ENCODE results near the gene EVC. TPM values are rescaled to one million over a fixed set of nuclear protein-coding genes. Genes with fewer than 3 reads are reported as not detected.
"Not testable (repeated sequence)": the region's sequence is repeated elsewhere in the genome, so short reads cannot be mapped to it uniquely, and the experiment has no call there.

The EVC gene
- total RNA-seq, 1 experiment from 2014 or later: not detected

- BruUV-seq (replicated peaks): no TSS peak
- Mint-ChIP-seq H3K27me3 (ENCODE audit: unreplicated experiment) (no peaks in the 10 kb centered on the region), H3K4me1 (ENCODE audit: low read depth, unreplicated experiment) (no peaks in the 10 kb centered on the region), H3K36me3 (ENCODE audit: insufficient read depth, unreplicated experiment) (no peaks in the 10 kb centered on the region), H3K9me3 (ENCODE audit: low read depth, unreplicated experiment) (peaks cover 5% of the 10 kb centered on the region), H3K4me3 (ENCODE audit: low read depth, unreplicated experiment) (no peak overlapping the region), H3K27ac (ENCODE audit: unreplicated experiment) (no peak overlapping the region)
- TF ChIP-seq, protein P1, sequence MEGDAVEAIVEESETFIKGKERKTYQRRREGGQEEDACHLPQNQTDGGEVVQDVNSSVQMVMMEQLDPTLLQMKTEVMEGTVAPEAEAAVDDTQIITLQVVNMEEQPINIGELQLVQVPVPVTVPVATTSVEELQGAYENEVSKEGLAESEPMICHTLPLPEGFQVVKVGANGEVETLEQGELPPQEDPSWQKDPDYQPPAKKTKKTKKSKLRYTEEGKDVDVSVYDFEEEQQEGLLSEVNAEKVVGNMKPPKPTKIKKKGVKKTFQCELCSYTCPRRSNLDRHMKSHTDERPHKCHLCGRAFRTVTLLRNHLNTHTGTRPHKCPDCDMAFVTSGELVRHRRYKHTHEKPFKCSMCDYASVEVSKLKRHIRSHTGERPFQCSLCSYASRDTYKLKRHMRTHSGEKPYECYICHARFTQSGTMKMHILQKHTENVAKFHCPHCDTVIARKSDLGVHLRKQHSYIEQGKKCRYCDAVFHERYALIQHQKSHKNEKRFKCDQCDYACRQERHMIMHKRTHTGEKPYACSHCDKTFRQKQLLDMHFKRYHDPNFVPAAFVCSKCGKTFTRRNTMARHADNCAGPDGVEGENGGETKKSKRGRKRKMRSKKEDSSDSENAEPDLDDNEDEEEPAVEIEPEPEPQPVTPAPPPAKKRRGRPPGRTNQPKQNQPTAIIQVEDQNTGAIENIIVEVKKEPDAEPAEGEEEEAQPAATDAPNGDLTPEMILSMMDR (IDR thresholded peaks at IDR 0.05; ENCODE audit: unreplicated experiment): no peak
- intact Hi-C loops (cut with micrococcal nuclease; ENCODE audit: unreplicated experiment): no loop called here
- DNase-seq: no peak
- CTCF ChIA-PET: no interaction called here
These were observed 117.0 kb downstream of the EVC start for GRCh38 chr4:5828005-5828391.

DNA sequence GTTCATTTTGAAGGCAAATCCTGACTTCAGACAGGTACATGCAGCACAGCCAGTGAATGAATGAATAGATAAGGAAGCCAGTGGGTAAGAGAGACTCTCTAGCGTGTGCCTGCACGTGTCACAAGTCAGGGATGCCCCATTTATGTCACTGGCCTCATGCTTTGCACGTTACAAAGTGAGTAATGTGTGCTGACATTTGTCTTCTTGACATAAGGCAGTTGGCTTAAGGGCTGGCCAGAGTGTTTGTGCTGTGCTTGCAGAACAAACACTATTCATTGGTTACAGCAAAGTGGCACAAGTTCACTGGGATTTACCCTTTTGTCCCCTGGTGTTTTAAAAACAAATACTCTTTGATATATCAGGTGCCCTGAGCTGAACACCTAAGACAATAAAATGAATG is 125.9 kb downstream of the EVC start:
- TF ChIP-seq, protein P1 (IDR thresholded peaks at IDR 0.05; ENCODE audit: unreplicated experiment): no peak
- Mint-ChIP-seq H3K36me3 (ENCODE audit: insufficient read depth, unreplicated experiment) (no peaks in the 10 kb centered on the region), H3K9me3 (ENCODE audit: low read depth, unreplicated experiment) (peaks cover 5% of the 10 kb centered on the region), H3K27me3 (ENCODE audit: unreplicated experiment) (no peaks in the 10 kb centered on the region), H3K27ac (ENCODE audit: unreplicated experiment) (no peak overlapping the region), H3K4me3 (ENCODE audit: low read depth, unreplicated experiment) (no peak overlapping the region), H3K4me1 (ENCODE audit: low read depth, unreplicated experiment) (no peaks in the 10 kb centered on the region)
- CTCF ChIA-PET: no interaction called here
- DNase-seq: no peak
- intact Hi-C loops (cut with micrococcal nuclease; ENCODE audit: unreplicated experiment): no loop called here
- BruUV-seq (replicated peaks): no TSS peak

GRCh38 chr4:5837483-5837882 is 126.5 kb downstream of the EVC start:
- H3K4me3 Mint-ChIP-seq (ENCODE audit: low read depth, unreplicated experiment); BruUV-seq (replicated peaks); H3K36me3 Mint-ChIP-seq (ENCODE audit: insufficient read depth, unreplicated experiment); H3K9me3 Mint-ChIP-seq (ENCODE audit: low read depth, unreplicated experiment); H3K27me3 Mint-ChIP-seq (ENCODE audit: unreplicated experiment); H3K27ac Mint-ChIP-seq (ENCODE audit: unreplicated experiment); DNase-seq; intact Hi-C loops (cut with micrococcal nuclease; ENCODE audit: unreplicated experiment); CTCF ChIA-PET; H3K4me1 Mint-ChIP-seq (ENCODE audit: low read depth, unreplicated experiment): not testable (repeated sequence)

- Mint-ChIP-seq H3K4me1 (ENCODE audit: low read depth, unreplicated experiment) (no peaks in the 10 kb centered on the region), H3K36me3 (ENCODE audit: insufficient read depth, unreplicated experiment) (no peaks in the 10 kb centered on the region)
These were observed 128.3 kb downstream of the EVC start for GRCh38 chr4:5839332-5839731.

More at GRCh38 chr4:5839332-5839731, 128.3 kb downstream of the EVC start:
- peaks cover 9% of the 10 kb centered on the region for H3K9me3 Mint-ChIP-seq (ENCODE audit: low read depth, unreplicated experiment)
- no peak overlapping the region for H3K27ac Mint-ChIP-seq (ENCODE audit: unreplicated experiment)
- no peaks in the 10 kb centered on the region for H3K27me3 Mint-ChIP-seq (ENCODE audit: unreplicated experiment)
- no peak for DNase-seq
- CTCF ChIA-PET: no interaction called here
- BruUV-seq (replicated peaks): no TSS peak
- TF ChIP-seq, protein P1 (IDR thresholded peaks at IDR 0.05; ENCODE audit: unreplicated experiment): no peak
- no peak overlapping the region for H3K4me3 Mint-ChIP-seq (ENCODE audit: low read depth, unreplicated experiment)
- intact Hi-C loops (cut with micrococcal nuclease; ENCODE audit: unreplicated experiment): no loop called here

Data from Calu3 (cell line).